ENCODE measurements around the gene CADM4. TPM values are rescaled to one million over a fixed set of nuclear protein-coding genes. Genes with fewer than 3 reads are reported as not detected.

Gene CADM4
- total RNA-seq, 4 donors from 2014 or later = 31.6 to 67.9 (median 46.9) TPM

DNA sequence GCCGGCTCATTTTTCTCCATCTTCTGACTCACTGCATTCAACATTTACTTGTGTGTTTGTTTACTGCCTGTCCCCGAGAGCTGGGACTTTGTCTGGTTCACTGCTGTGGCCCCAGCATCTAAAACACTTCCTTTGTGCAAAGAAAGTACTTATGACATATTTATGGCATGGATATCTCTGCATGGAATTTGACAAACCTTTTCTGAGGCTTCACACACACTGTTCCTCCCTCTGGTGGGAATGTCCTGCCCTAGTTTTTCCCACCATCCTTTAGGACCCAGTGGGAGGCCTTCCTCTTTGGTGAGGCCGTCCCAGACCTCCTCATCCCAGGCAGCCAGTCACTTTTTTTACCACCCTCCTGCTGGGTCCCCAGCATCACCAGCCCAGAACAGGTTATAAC is 29.2 kb downstream of the CADM4 start:
- Histone ChIP-seq H3K4me3 (no peak overlapping the region), H3K4me1 (peaks cover 0 to 18% (median 4%) of the 10 kb centered on the region in 4 donors), H3K27me3 (no peaks in the 10 kb centered on the region), H3K9me3 (no peaks in the 10 kb centered on the region), H3K27ac (replicated peaks in 1 of 4) (no peak overlapping the region), H3K36me3 (peaks cover 23 to 60% (median 52%) of the 10 kb centered on the region in 4 donors)
- intact Hi-C loops (cut with DNase I) = no loop called here
- DNase-seq (ENCODE audit: extremely low spot score) = no peak
- TF ChIP-seq, protein P1, sequence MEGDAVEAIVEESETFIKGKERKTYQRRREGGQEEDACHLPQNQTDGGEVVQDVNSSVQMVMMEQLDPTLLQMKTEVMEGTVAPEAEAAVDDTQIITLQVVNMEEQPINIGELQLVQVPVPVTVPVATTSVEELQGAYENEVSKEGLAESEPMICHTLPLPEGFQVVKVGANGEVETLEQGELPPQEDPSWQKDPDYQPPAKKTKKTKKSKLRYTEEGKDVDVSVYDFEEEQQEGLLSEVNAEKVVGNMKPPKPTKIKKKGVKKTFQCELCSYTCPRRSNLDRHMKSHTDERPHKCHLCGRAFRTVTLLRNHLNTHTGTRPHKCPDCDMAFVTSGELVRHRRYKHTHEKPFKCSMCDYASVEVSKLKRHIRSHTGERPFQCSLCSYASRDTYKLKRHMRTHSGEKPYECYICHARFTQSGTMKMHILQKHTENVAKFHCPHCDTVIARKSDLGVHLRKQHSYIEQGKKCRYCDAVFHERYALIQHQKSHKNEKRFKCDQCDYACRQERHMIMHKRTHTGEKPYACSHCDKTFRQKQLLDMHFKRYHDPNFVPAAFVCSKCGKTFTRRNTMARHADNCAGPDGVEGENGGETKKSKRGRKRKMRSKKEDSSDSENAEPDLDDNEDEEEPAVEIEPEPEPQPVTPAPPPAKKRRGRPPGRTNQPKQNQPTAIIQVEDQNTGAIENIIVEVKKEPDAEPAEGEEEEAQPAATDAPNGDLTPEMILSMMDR (IDR thresholded peaks at IDR 0.05) = no peak
- no peak for TF ChIP-seq POLR2A (IDR thresholded peaks at IDR 0.05; ENCODE audit: low read depth)
- TF ChIP-seq POLR2AphosphoS5 (IDR thresholded peaks at IDR 0.05) = no peak
- no peak for TF ChIP-seq EP300 (IDR thresholded peaks at IDR 0.05)
- WGBS = 72% methylated on average over 3 of the region's 3 CpGs

DNA sequence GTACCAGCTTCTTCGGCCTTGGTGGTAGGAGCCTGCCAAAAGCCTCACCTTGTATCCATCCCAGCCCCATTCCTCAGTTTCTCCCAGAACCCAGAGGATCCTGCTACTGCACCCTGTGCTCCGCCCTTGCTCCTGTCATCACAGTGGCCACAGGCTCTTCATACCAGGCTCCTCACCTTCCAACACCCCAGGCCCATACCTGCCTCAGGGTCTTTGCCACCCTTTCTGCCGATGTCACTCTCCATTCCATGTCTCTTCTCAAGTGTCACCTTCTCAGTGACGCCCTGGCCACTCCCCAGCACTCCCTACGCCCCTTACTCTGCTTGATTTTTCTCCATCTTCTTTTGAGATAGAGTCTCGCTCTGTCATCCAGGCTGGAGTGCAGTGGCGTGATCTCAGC is 29.8 kb downstream of the CADM4 start:
- peaks cover 0 to 12% (median 2%) of the 10 kb centered on the region in 4 donors for H3K4me1 ChIP-seq
- H3K9me3 ChIP-seq = no peaks in the 10 kb centered on the region
- DNase-seq (ENCODE audit: extremely low spot score) = no peak
- 75% methylated on average over 7 of the region's 7 CpGs for WGBS
- H3K27ac ChIP-seq (replicated peaks in 1 of 4) = no peak overlapping the region
- H3K36me3 ChIP-seq = peaks cover 23 to 60% (median 52%) of the 10 kb centered on the region in 4 donors
- no peaks in the 10 kb centered on the region for H3K27me3 ChIP-seq
- no peak overlapping the region for H3K4me3 ChIP-seq
- no peak for TF ChIP-seq EP300 (IDR thresholded peaks at IDR 0.05)
- TF ChIP-seq POLR2AphosphoS5 (IDR thresholded peaks at IDR 0.05) = no peak
- no peak for TF ChIP-seq POLR2A (IDR thresholded peaks at IDR 0.05; ENCODE audit: low read depth)
- TF ChIP-seq, protein P1 (IDR thresholded peaks at IDR 0.05) = no peak
- intact Hi-C loops (cut with DNase I) = no loop called here

DNA sequence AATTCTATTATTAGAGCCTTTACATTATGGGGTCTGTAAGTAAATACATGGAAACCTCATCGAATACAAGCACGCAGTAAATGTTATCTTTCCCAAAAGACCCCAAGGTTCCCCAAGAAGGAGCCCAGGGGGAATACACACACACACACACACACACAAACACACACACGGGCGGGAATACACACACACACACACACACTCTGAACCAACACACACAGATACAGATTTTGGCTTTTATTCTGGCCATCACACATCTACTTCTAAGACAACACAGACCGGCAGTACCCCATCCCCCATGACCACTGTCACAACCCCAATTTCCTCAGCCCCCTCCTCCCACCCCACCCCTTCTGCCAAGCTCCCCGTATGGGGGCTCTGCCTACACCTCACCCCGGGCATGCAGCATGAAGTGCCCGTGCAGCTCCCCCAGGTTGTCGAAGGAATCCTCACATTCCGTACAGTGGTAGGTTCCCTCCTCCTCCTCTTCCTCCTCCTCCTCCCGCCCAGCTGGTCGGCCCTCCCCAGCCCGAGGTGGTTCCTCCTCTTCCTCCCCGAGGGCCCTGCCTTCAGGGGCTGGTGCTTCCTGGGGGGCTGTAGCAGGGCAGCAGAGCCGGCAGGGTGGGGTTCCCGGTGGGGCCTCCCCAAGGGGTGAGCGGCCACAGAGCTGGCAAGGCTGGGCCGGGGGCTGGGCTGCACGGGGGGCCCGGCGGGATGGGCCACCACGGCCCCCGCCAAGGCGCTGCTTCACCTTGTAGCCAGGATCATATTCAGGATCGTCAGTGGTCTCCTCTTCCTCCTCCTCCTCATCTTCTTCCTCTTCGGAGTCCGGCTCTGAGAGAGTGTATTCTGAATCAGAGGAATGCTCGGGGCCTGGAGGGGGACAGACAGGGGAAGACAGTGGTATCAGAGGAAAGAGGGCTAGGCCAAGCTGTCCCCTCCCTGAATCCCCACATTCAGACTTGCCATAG is 32.1 kb downstream of the CADM4 start:
- H3K4me3 ChIP-seq = no peak overlapping the region
- WGBS = 74% methylated on average over 25 of the region's 28 CpGs
- H3K27ac ChIP-seq (replicated peaks in 1 of 4) = no peak overlapping the region
- intact Hi-C loops (cut with DNase I) = no loop called here
- no peaks in the 10 kb centered on the region for H3K27me3 ChIP-seq
- H3K4me1 ChIP-seq = peaks cover 0 to 6% (median 0%) of the 10 kb centered on the region in 4 donors
- H3K36me3 ChIP-seq = peaks cover 16 to 55% (median 38%) of the 10 kb centered on the region in 4 donors
- TF ChIP-seq EP300 (IDR thresholded peaks at IDR 0.05) (no peak), POLR2A (IDR thresholded peaks at IDR 0.05; ENCODE audit: low read depth) (no peak), POLR2AphosphoS5 (IDR thresholded peaks at IDR 0.05) (no peak)
- TF ChIP-seq, protein P1 (IDR thresholded peaks at IDR 0.05) = no peak
- H3K9me3 ChIP-seq = no peaks in the 10 kb centered on the region
- no peak for DNase-seq (ENCODE audit: extremely low spot score)

DNA sequence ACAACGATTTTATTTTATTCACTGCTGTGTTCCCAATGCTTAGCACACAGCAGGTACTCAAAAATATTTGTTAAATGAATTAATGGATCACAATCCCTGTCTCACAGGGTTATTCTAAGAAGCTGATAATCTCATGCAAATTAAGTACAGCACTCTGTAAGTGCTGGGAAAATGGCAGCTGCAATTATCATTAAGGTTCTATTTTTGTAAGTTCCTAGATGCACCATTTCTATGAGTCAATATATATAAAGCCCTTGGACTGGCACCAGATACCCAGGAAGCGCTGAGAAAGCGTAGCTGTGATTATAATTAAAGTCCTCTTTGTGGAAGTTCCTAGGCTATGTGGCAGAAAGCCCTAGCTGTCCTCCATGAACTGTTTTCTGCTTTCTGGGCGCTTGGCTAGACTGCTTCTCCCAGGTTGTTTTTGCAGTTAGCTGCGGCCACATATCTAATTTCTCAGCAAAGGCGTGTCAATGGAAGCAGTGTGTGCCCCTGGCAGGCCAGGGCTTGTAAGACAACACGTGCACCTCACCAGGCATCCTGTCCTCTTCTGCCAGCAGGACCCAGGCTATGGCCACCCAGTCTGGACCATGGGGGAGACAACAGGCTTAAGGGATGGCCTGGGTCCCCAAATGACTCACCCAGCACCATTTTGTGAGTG is 33.0 kb downstream of the CADM4 start:
- TF ChIP-seq POLR2AphosphoS5 (IDR thresholded peaks at IDR 0.05) (no peak), EP300 (IDR thresholded peaks at IDR 0.05) (no peak), POLR2A (IDR thresholded peaks at IDR 0.05; ENCODE audit: low read depth) (no peak)
- TF ChIP-seq, protein P1 (IDR thresholded peaks at IDR 0.05) = no peak
- no peak overlapping the region for H3K27ac ChIP-seq (replicated peaks in 1 of 4)
- H3K4me1 ChIP-seq = no peaks in the 10 kb centered on the region
- H3K4me3 ChIP-seq = no peak overlapping the region
- H3K9me3 ChIP-seq = no peaks in the 10 kb centered on the region
- WGBS = 92% methylated on average over 7 of the region's 7 CpGs
- intact Hi-C loops (cut with DNase I) = no loop called here
- H3K36me3 ChIP-seq = peaks cover 14 to 55% (median 34%) of the 10 kb centered on the region in 4 donors
- no peaks in the 10 kb centered on the region for H3K27me3 ChIP-seq
- no peak for DNase-seq (ENCODE audit: extremely low spot score)

All from esophagus muscularis mucosa (tissue), 4 donors.